PC-9 (cell line): Measurements from ENCODE around the gene FARP1. TPM values are rescaled to one million over a fixed set of nuclear protein-coding genes. Genes with fewer than 3 reads are reported as not detected.

Source experiments
- BruUV-seq: library from RNA; stranded (reverse); fragments of 400-500 nt; replicated peaks from 2 replicates; lab custom pipeline; 2021; lab: Mats Ljungman, UMichigan
- CTCF ChIA-PET: fragments of 300-600 bp; sonication (Branson Sonifier 250); formaldehyde crosslinking; loops from one replicate; lab custom pipeline; 2022; ENCODE audit warnings: antibody characterized with exemption; lab: Charles Lee
- POLR2A ChIA-PET: fragments of 300-600 bp; sonication (Branson Sonifier 250); formaldehyde crosslinking; loops from one replicate; lab custom pipeline; 2022; ENCODE audit warnings: antibody characterized with exemption; ENCODE audit not compliant: unreplicated experiment; lab: Charles Lee
- DNase-seq, 2 experiments: peaks; one replicate each; pipeline versions ENCODE4 v3.0.0 to v3.0.0-alpha.2; 2015 to 2022; ENCODE audit warnings: mixed read lengths in 1 of 2
- H2AFZ ChIP-seq: fragments of 200-600 bp; sonication (generic); 2 replicates; pipeline ENCODE4 v1.8.1; 2017; ENCODE audit warnings: antibody characterized with exemption
- H3F3A ChIP-seq: fragments of 200-600 bp; sonication (generic); 2 replicates; pipeline ENCODE4 v1.8.1; 2017; ENCODE audit warnings: antibody characterized with exemption, mild to moderate bottlenecking, low read depth; ENCODE audit not compliant: insufficient read depth
- H3K27ac ChIP-seq: fragments of 200-600 bp; sonication (generic); 2 replicates; pipeline ENCODE4 v1.6.1; 2016; ENCODE audit warnings: mixed run types
- H3K27me3 ChIP-seq: fragments of 200-600 bp; sonication (generic); 2 replicates; pipeline ENCODE4 v1.6.1; 2016; ENCODE audit warnings: low read depth, mixed run types; ENCODE audit not compliant: insufficient read depth
- H3K36me3 ChIP-seq: fragments of 200-600 bp; sonication (generic); 2 replicates; pipeline ENCODE4 v1.6.1; 2016; ENCODE audit warnings: low read depth, mixed run types
- H3K4me1 ChIP-seq: fragments of 200-600 bp; sonication (generic); replicated peaks from 2 replicates; pipeline ENCODE4 v1.6.1; 2016; ENCODE audit warnings: mixed run types; ENCODE audit not compliant: insufficient read depth
- H3K4me2 ChIP-seq: fragments of 200-600 bp; sonication (generic); 2 replicates; pipeline ENCODE4 v1.6.1; 2017; ENCODE audit warnings: mixed run types
- H3K4me3 ChIP-seq: fragments of 200-600 bp; sonication (generic); 2 replicates; pipeline ENCODE4 v1.6.1; 2016; ENCODE audit warnings: mixed run types
- H3K79me2 ChIP-seq: fragments of 200-600 bp; sonication (generic); 2 replicates; pipeline ENCODE4 v1.6.1; 2017; ENCODE audit warnings: low read depth, mixed run types
- H3K9me2 ChIP-seq: fragments of 200-600 bp; sonication (generic); 2 replicates; pipeline ENCODE4 v1.8.1; 2017; ENCODE audit warnings: mild to moderate bottlenecking; ENCODE audit not compliant: insufficient read depth
- H3K9me3 ChIP-seq: fragments of 200-600 bp; sonication (generic); 2 replicates; pipeline ENCODE4 v1.8.1; 2016; ENCODE audit warnings: low read depth; ENCODE audit not compliant: insufficient read depth
- H4K20me1 ChIP-seq: fragments of 200-600 bp; sonication (generic); 2 replicates; pipeline ENCODE4 v1.8.1; 2017; ENCODE audit not compliant: insufficient read depth
- EZH2 ChIP-seq: fragments of 200-600 bp; sonication (generic); IDR thresholded peaks from 2 replicates; pipeline ENCODE4 v1.8.0; 2017; ENCODE audit warnings: antibody characterized with exemption, low read depth
- intact Hi-C: fragments of 100-400 bp; cut with micrococcal nuclease; formaldehyde crosslinking; loops from one replicate; pipeline ENCODE4 v1.10.0; 2022; ENCODE audit not compliant: unreplicated experiment
- total RNA-seq: library from RNA; stranded (reverse); gene quantifications from 2 replicates; pipeline ENCODE4 v1.2.3, GENCODE V29; 2021
- TF ChIP-seq, protein P1 (sequence below): fragments of 200-600 bp; sonication (generic); conservative IDR thresholded peaks from 2 replicates; pipeline ENCODE4 v1.6.1; 2017; ENCODE audit warnings: mixed run types, antibody characterized with exemption, mild to moderate bottlenecking, moderate library complexity

FARP1 gene
- total RNA-seq, 1 experiment from 2014 or later, result 62.1 TPM

- Histone ChIP-seq H3K4me1 (peaks cover 7% of the 10 kb centered on the region; the same call in 1 of the 2 replicates), H3K79me2 (peaks cover 95% of the 10 kb centered on the region), H3K27me3 (no peaks in the 10 kb centered on the region), H3K9me2 (no peaks in the 10 kb centered on the region), H4K20me1 (no peaks in the 10 kb centered on the region; the same call in none of the 2 replicates), H3K9me3 (no peaks in the 10 kb centered on the region), H3K27ac (peak overlapping the region; percentile 30; the same call in 1 of the 2 replicates), H3F3A (peaks cover 40% of the 10 kb centered on the region), H3K4me3 (no peak overlapping the region), H3K36me3 (peaks cover 11% of the 10 kb centered on the region; the same call in 1 of the 2 replicates), H3K4me2 (no peak overlapping the region), H2AFZ (no peak overlapping the region)
- POLR2A ChIA-PET, result no interaction called here
- TF ChIP-seq, protein P1, sequence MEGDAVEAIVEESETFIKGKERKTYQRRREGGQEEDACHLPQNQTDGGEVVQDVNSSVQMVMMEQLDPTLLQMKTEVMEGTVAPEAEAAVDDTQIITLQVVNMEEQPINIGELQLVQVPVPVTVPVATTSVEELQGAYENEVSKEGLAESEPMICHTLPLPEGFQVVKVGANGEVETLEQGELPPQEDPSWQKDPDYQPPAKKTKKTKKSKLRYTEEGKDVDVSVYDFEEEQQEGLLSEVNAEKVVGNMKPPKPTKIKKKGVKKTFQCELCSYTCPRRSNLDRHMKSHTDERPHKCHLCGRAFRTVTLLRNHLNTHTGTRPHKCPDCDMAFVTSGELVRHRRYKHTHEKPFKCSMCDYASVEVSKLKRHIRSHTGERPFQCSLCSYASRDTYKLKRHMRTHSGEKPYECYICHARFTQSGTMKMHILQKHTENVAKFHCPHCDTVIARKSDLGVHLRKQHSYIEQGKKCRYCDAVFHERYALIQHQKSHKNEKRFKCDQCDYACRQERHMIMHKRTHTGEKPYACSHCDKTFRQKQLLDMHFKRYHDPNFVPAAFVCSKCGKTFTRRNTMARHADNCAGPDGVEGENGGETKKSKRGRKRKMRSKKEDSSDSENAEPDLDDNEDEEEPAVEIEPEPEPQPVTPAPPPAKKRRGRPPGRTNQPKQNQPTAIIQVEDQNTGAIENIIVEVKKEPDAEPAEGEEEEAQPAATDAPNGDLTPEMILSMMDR, result no peak
- TF ChIP-seq EZH2, result no peak
- no TSS peak for BruUV-seq
- intact Hi-C loops, result no loop called here
- DNase-seq, result no peak
- CTCF ChIA-PET, result no interaction called here
These were observed 354.1 kb downstream of the FARP1 start for GRCh38 chr13:98496966-98497365.

DNA sequence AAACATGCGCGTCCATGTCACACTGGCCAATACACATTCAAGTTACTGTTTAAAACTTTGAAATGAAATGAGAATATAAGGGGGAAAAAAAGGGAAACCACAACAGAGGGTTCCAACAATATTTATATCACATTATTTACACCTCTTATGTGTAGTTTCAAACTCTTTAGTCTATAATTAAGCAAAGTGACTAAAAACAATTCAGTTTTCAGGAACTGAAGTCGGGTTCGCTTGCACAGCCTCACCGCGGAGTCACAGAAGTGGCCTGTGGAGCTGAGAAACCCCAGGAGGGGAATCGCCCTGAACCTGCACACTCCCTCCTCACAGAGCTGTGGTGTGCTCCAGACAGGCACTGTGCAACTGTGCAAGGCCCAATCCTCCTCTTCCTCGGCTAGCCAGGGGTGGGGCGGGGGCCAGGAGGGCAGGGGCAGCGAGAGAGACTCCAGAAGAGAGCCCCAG lies 358.1 kb downstream of the FARP1 start:
- Histone ChIP-seq H3K4me1 (peaks cover 7% of the 10 kb centered on the region; the same call in 1 of the 2 replicates), H3K27me3 (no peaks in the 10 kb centered on the region), H3K36me3 (peaks cover 4% of the 10 kb centered on the region; the same call in 1 of the 2 replicates), H3K27ac (no peak overlapping the region; the same call in 1 of the 2 replicates), H4K20me1 (no peaks in the 10 kb centered on the region; the same call in none of the 2 replicates), H3K79me2 (peaks cover 100% of the 10 kb centered on the region), H3K4me2 (no peak overlapping the region), H3F3A (peaks cover 19% of the 10 kb centered on the region), H2AFZ (no peak overlapping the region), H3K9me2 (no peaks in the 10 kb centered on the region), H3K9me3 (no peaks in the 10 kb centered on the region), H3K4me3 (no peak overlapping the region)
- BruUV-seq, result no TSS peak
- TF ChIP-seq EZH2, result no peak
- TF ChIP-seq, protein P1, result no peak
- no peak for DNase-seq
- intact Hi-C loops, result no loop called here
- ChIA-PET CTCF (no interaction called here), POLR2A (no interaction called here)

- H2AFZ ChIP-seq, result no peak overlapping the region
These were observed 360.5 kb downstream of the FARP1 start for GRCh38 chr13:98503175-98504028.

More at GRCh38 chr13:98503175-98504028, 360.5 kb downstream of the FARP1 start:
- Histone ChIP-seq H3K9me3 (no peaks in the 10 kb centered on the region), H3K4me2 (no peak overlapping the region), H3K79me2 (peaks cover 98% of the 10 kb centered on the region), H4K20me1 (no peaks in the 10 kb centered on the region), H3K27me3 (no peaks in the 10 kb centered on the region), H3K4me3 (no peak overlapping the region), H3F3A (peaks cover 38% of the 10 kb centered on the region), H3K4me1 (peaks cover 31% of the 10 kb centered on the region), H3K36me3 (peaks cover 4% of the 10 kb centered on the region; the same call in 1 of the 2 replicates), H3K9me2 (no peaks in the 10 kb centered on the region), H3K27ac (no peak overlapping the region)
- TF ChIP-seq EZH2, result no peak
- TF ChIP-seq, protein P1, result no peak
- intact Hi-C loops, result no loop called here
- BruUV-seq, result no TSS peak
- CTCF ChIA-PET, result no interaction called here
- POLR2A ChIA-PET, result no interaction called here
- no peak for DNase-seq
